ENCODE measurements around the gene MCC.

The MCC gene

GRCh38 chr5:113434889-113435288, 53.4 kb downstream of the MCC start, which contains the start of gene TSSK1B:
TSS of gene TSSK1B (minus strand) at chr5:113434989. CDS start at chr5:113434839, 150 bp downstream.
- TF ChIP-seq PPARA (CRISPR knock-in tag; IDR thresholded peaks at IDR 0.05; ENCODE audit: borderline replicate concordance): no peak
- TF ChIP-seq TOX (CRISPR knock-in tag; IDR thresholded peaks at IDR 0.05; ENCODE audit: borderline replicate concordance): no peak
- no peak for TF ChIP-seq ZNF70 (CRISPR knock-in tag; IDR thresholded peaks at IDR 0.05)
- TF ChIP-seq ZNF8 (CRISPR knock-in tag; IDR thresholded peaks at IDR 0.05): no peak
- TF ChIP-seq OSR1 (CRISPR knock-in tag; IDR thresholded peaks at IDR 0.05): no peak
- TF ChIP-seq BACH2 (CRISPR knock-in tag; IDR thresholded peaks at IDR 0.05; ENCODE audit: borderline replicate concordance): no peak
- no peak for TF ChIP-seq CSDC2 (CRISPR knock-in tag; IDR thresholded peaks at IDR 0.05)
- TF ChIP-seq SNAI2 (CRISPR knock-in tag; IDR thresholded peaks at IDR 0.05): no peak
- no peak for TF ChIP-seq TCF4 (CRISPR knock-in tag; IDR thresholded peaks at IDR 0.05; ENCODE audit: borderline replicate concordance)
- no peak for TF ChIP-seq ARNTL (CRISPR knock-in tag; IDR thresholded peaks at IDR 0.05; ENCODE audit: borderline replicate concordance, low read depth)
- TF ChIP-seq PATZ1 (CRISPR knock-in tag; IDR thresholded peaks at IDR 0.05; ENCODE audit: borderline replicate concordance): no peak
- TF ChIP-seq ZFP30 (CRISPR knock-in tag; IDR thresholded peaks at IDR 0.05): no peak
- TF ChIP-seq TSHZ2 (CRISPR knock-in tag; IDR thresholded peaks at IDR 0.05): no peak

GRCh38 chr5:113433862-113434612, 54.2 kb downstream of the MCC start:
- no peak for TF ChIP-seq POU6F1 (CRISPR knock-in tag; IDR thresholded peaks at IDR 0.05; ENCODE audit: borderline replicate concordance, low read depth)
- no peak for TF ChIP-seq ZFP3 (CRISPR knock-in tag; IDR thresholded peaks at IDR 0.05)
- no peak for TF ChIP-seq ARNTL (CRISPR knock-in tag; IDR thresholded peaks at IDR 0.05; ENCODE audit: borderline replicate concordance, low read depth)
- no peak for TF ChIP-seq OSR1 (CRISPR knock-in tag; IDR thresholded peaks at IDR 0.05)
- no peak for TF ChIP-seq TCF4 (CRISPR knock-in tag; IDR thresholded peaks at IDR 0.05; ENCODE audit: borderline replicate concordance)
- no peak for TF ChIP-seq ZNF70 (CRISPR knock-in tag; IDR thresholded peaks at IDR 0.05)
- no peak for TF ChIP-seq GLIS3 (CRISPR knock-in tag; IDR thresholded peaks at IDR 0.05)
- TF ChIP-seq RARB (CRISPR knock-in tag; IDR thresholded peaks at IDR 0.05): no peak
- no peak for ATAC-seq

More at GRCh38 chr5:113434889-113435288, 53.4 kb downstream of the MCC start, which contains the start of gene TSSK1B:
- ATAC-seq: no peak

- ATAC-seq: no peak
- no peak for TF ChIP-seq CSDC2 (CRISPR knock-in tag; IDR thresholded peaks at IDR 0.05)
- no peak for TF ChIP-seq SNAI2 (CRISPR knock-in tag; IDR thresholded peaks at IDR 0.05)
- TF ChIP-seq PPARA (CRISPR knock-in tag; IDR thresholded peaks at IDR 0.05; ENCODE audit: borderline replicate concordance): no peak
- TF ChIP-seq TSHZ2 (CRISPR knock-in tag; IDR thresholded peaks at IDR 0.05): no peak
- TF ChIP-seq ZNF8 (CRISPR knock-in tag; IDR thresholded peaks at IDR 0.05): no peak
- TF ChIP-seq ZFP3 (CRISPR knock-in tag; IDR thresholded peaks at IDR 0.05): no peak
- no peak for TF ChIP-seq CSRNP3 (CRISPR knock-in tag; IDR thresholded peaks at IDR 0.05)
- TF ChIP-seq CREB5 (CRISPR knock-in tag; IDR thresholded peaks at IDR 0.05; ENCODE audit: low read depth): no peak
- no peak for TF ChIP-seq RARB (CRISPR knock-in tag; IDR thresholded peaks at IDR 0.05)
- TF ChIP-seq ZNF565 (CRISPR knock-in tag; conservative IDR thresholded peaks at IDR 0.05; ENCODE audit: low read depth): no peak
- TF ChIP-seq POU6F1 (CRISPR knock-in tag; IDR thresholded peaks at IDR 0.05; ENCODE audit: borderline replicate concordance, low read depth): no peak
- TF ChIP-seq ISL1 (CRISPR knock-in tag; IDR thresholded peaks at IDR 0.05): no peak
- TF ChIP-seq ZFP30 (CRISPR knock-in tag; IDR thresholded peaks at IDR 0.05): no peak
- TF ChIP-seq OSR1 (CRISPR knock-in tag; IDR thresholded peaks at IDR 0.05): no peak
Measured at GRCh38 chr5:113433071-113433470, 55.2 kb downstream of the MCC start.
